ACC112 (cell line): ENCODE measurements around the gene SHF.
"Not testable (repeated sequence)": the region's sequence is repeated elsewhere in the genome, so short reads cannot be mapped to it uniquely, and the experiment has no call there.

Experiments used
- H2AFZ ChIP-seq: fragments of 200-600 bp; sonication (generic); one replicate; pipeline ENCODE4 v1.6.0; 2017; ENCODE audit warnings: antibody characterized with exemption, low read length; ENCODE audit not compliant: unreplicated experiment
- H3K27ac ChIP-seq: fragments of 200-600 bp; sonication (generic); 2 replicates; pipeline ENCODE4 v1.5.1; 2014; ENCODE audit warnings: low read depth, mild to moderate bottlenecking, antibody characterized with exemption, low read length, moderate library complexity
- H3K27me3 ChIP-seq: fragments of 200-600 bp; sonication (generic); 2 replicates; pipeline ENCODE4 v1.6.1; 2014; ENCODE audit warnings: mild to moderate bottlenecking, antibody characterized with exemption, low read length, moderate library complexity, mixed read lengths; ENCODE audit not compliant: insufficient read depth
- H3K36me3 ChIP-seq: fragments of 200-600 bp; sonication (generic); 2 replicates; pipeline ENCODE4 v1.6.1; 2016; ENCODE audit warnings: mild to moderate bottlenecking, antibody characterized with exemption, low read length, moderate library complexity, mixed read lengths; ENCODE audit not compliant: insufficient read depth
- H3K4me1 ChIP-seq: fragments of 200-600 bp; sonication (generic); one replicate; pipeline ENCODE4 v1.6.1; 2016; ENCODE audit warnings: low read length, mixed read lengths; ENCODE audit not compliant: insufficient read depth, unreplicated experiment, control insufficient read depth
- H3K4me3 ChIP-seq: fragments of 200-600 bp; sonication (generic); 2 replicates; pipeline ENCODE4 v1.5.1; 2014; ENCODE audit warnings: mild to moderate bottlenecking, low read depth, low read length
- H3K79me2 ChIP-seq: fragments of 200-600 bp; sonication (generic); one replicate; pipeline ENCODE4 v1.6.0; 2016; ENCODE audit warnings: low read length; ENCODE audit not compliant: control insufficient read depth, unreplicated experiment, insufficient read depth

Gene SHF

DNA sequence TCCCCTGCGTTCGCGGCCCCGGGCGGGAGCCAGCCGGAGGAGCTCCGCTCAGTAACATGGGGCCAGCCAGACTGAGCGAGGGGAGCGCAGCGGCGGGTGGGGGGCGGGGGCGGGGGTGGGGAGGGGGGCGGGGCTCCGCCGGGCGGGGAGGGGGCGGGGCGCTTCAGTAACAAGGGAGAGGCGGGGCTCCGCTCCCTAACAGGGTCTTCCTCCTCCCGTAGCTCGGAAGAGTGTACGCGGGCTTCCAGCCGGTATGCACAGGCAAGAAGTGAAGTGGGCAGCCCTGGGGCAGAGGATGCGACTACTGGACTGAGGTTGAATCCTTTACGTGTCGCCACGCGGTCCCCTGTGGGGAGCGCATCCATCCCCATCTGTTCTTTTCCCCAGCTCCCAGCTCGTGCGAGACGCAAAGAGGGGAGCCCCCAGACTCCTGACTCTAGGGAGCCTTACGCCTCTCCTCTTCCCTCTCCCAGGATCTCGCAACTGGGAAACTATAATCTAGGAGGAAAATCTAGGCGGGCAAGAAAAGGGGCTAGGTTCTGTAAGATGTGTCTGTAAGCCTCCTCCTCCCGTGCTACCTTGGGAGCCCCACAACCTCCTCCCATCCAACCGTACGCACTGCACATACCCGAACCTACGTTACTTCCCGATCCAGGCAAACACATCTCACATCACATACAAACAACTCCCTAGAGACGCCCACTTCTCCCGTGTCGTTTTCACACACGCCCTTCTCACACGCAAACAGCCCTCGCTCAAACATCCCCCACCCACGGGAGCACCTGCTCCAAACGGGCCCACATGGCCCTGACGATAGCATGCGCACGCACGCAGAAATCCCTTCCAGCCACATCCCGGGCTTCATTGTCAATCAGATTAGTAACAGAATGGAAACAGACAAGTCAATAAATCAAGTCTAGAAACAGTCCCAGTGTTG is at the start of gene SHF:
TSS of gene SHF (minus strand) at position 73 of the 937 bp plus-strand sequence. CDS start at position 58, 15 bp downstream.
- H3K27ac ChIP-seq, result no peak within 1 kb of the TSS
- H3K4me3 ChIP-seq, result peak within 1 kb of the TSS; percentile 86
- peak within 1 kb of the TSS; percentile 92 for H2AFZ ChIP-seq
- H3K79me2 ChIP-seq, result no peaks in the 10 kb centered on the region
- peaks cover 5% of the 10 kb centered on the region for H3K4me1 ChIP-seq
- H3K27me3 ChIP-seq, result peaks cover 21% of the 10 kb centered on the region
- no peaks in the 10 kb centered on the region for H3K36me3 ChIP-seq

- not testable (repeated sequence) for H3K4me1 ChIP-seq, H3K79me2 ChIP-seq, H3K4me3 ChIP-seq, H2AFZ ChIP-seq, H3K36me3 ChIP-seq, H3K27ac ChIP-seq
- peaks cover 21% of the 10 kb centered on the region; the same call in 1 of the 2 replicates for H3K27me3 ChIP-seq
These were observed 49.0 kb upstream of the SHF start for GRCh38 chr15:45236806-45237205.

DNA sequence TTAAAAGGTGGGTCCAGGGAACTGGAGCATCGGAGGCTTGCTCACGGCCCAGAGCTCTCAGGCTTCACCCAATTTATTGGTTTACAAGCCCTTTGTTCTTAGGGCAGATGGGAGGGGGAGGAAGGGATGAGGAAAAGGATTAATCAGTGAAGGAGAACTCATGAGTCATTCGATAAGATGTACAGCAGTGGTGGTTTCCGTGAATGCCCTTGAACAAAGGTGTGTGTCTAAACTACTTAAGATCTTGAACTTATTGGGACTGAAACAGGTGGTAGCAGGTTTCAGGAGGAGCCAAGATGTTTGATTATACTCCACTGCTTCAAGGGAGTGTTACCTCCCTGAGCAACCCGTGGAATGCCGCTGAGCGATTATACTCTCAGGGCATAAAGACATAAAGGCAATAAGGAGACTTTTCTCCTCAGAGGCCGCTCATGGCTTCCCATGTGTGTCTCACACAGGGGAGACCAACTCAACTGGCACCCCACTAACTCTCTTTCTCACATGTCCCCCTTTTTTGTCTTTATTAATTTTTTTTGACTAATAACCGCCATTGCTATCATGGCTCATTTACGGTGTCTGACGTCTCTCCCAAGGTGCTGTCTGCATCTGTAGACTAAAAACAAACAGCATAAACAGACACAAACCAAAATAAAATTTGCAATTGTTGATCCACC is 46.9 kb upstream of the SHF start:
- Histone ChIP-seq H3K27ac (no peak overlapping the region), H3K36me3 (no peaks in the 10 kb centered on the region), H2AFZ (no peak overlapping the region), H3K79me2 (no peaks in the 10 kb centered on the region), H3K4me1 (no peaks in the 10 kb centered on the region), H3K27me3 (peaks cover 29% of the 10 kb centered on the region), H3K4me3 (no peak overlapping the region)

GRCh38 chr15:45231864-45232562 is 44.2 kb upstream of the SHF start:
- no peak overlapping the region for H2AFZ ChIP-seq
- no peaks in the 10 kb centered on the region for H3K79me2 ChIP-seq
- H3K4me1 ChIP-seq, result no peaks in the 10 kb centered on the region
- H3K36me3 ChIP-seq, result no peaks in the 10 kb centered on the region
- no peak overlapping the region for H3K27ac ChIP-seq
- H3K27me3 ChIP-seq, result peaks cover 41% of the 10 kb centered on the region
- H3K4me3 ChIP-seq, result no peak overlapping the region

DNA sequence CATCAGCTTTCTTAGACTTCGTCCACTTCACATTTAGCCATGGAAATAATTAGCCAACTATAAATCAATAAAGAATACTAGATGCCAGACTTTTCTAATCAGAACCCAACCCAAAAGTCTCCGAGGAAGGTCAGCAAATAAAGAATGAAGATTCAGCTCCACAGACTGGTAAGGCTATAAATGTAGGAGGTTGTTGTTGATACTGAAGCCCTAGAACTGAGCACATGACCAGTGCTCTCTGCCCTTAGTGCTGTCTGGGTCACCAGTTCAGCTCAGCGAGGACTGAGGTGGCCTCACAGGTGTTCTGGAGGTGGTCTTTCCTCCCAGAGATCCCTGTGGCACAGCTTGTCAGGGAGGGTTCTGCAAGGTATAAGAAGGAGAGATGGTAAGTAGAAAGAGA is 43.4 kb upstream of the SHF start:
- Histone ChIP-seq H3K4me3 (no peak overlapping the region), H3K27ac (no peak overlapping the region), H3K79me2 (no peaks in the 10 kb centered on the region), H3K27me3 (peaks cover 48% of the 10 kb centered on the region), H3K36me3 (no peaks in the 10 kb centered on the region), H2AFZ (no peak overlapping the region), H3K4me1 (no peaks in the 10 kb centered on the region)

DNA sequence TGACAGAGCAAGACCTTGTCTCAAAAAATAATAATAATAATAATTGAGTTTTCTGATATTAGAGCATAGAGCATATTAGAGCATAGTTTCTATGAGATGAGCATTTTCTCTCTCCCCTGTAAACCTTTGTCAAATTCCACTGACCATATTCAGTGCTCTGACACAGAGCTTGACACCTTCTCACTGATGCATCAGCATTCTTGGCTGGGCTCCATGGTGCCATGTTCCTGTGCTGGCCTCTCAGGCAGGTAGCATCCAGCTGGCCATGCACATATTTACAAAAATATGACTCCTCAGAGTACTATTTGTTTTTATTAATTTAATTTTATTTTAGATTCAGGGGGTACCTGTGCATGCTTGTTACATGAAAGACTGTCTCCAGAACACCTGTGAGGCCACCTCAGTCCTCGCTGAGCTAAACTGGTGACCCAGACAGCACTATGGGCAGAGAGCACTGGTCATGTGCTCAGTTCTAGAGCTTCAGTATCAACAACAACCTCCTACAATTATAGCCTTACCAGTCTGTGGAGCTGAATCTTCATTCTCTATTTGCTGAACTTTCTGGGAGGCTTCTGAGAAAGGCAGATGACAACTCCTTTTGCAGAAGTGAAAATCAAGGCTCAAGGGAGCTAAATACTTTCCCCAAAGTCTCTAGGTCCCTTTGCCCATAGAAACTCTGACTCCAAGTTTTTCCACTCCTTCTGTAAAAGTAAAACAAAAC is 42.6 kb upstream of the SHF start:
- Histone ChIP-seq H3K27ac (no peak overlapping the region), H2AFZ (no peak overlapping the region), H3K79me2 (no peaks in the 10 kb centered on the region), H3K27me3 (peaks cover 53% of the 10 kb centered on the region), H3K4me1 (no peaks in the 10 kb centered on the region), H3K36me3 (no peaks in the 10 kb centered on the region), H3K4me3 (no peak overlapping the region)

- Histone ChIP-seq H3K4me3 (no peak overlapping the region), H3K36me3 (no peaks in the 10 kb centered on the region), H3K79me2 (no peaks in the 10 kb centered on the region), H3K27ac (no peak overlapping the region), H3K27me3 (peaks cover 68% of the 10 kb centered on the region), H3K4me1 (no peaks in the 10 kb centered on the region), H2AFZ (no peak overlapping the region)
These were observed 41.2 kb upstream of the SHF start for GRCh38 chr15:45228931-45229330.

DNA sequence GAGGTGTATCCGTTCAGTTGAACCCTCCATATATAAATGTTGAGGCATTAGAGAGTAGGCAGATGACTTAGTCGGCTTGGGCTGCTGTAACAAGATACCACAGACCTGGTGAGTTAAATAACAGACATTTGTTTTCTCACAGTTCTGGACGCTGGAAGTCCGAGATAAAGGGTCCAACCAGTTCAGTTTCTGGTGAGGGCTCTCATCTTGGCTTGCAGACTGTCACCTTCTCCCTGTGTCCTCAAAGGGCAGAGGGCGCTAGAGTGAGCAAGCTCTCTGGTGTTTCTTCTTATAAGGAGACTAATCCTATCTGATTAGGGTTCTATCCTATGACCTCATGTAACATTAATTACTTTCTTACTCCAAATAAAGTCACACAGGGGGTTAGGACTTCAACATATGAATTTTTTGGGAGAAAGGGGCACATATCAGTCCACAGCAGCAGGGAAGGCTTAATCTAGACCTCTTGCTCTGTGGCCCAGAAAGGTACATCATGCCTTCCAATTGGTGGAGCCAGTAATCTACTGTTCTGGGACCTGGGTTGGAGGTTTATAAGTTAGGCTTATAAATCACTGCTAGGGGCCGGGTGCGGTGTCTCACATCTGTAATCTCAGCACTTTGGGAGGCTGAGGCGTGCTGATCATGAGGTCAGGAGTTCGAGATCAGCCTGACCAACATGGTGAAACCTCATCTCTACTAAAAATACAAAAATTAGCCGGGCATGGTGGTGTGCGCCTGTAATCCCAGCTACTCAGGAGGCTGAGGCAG is 37.9 kb upstream of the SHF start:
- Histone ChIP-seq H3K79me2 (no peaks in the 10 kb centered on the region), H2AFZ (no peak overlapping the region), H3K4me1 (no peaks in the 10 kb centered on the region), H3K36me3 (no peaks in the 10 kb centered on the region), H3K4me3 (no peak overlapping the region), H3K27ac (no peak overlapping the region), H3K27me3 (peaks cover 82% of the 10 kb centered on the region)

- Histone ChIP-seq H3K36me3 (no peaks in the 10 kb centered on the region), H3K79me2 (no peaks in the 10 kb centered on the region), H3K27me3 (peaks cover 85% of the 10 kb centered on the region), H3K4me3 (no peak overlapping the region), H2AFZ (no peak overlapping the region), H3K27ac (no peak overlapping the region), H3K4me1 (no peaks in the 10 kb centered on the region)
These were observed 37.0 kb upstream of the SHF start for GRCh38 chr15:45224621-45225217.
